Midbrain (tissue), 1 donor: ENCODE results near the gene CAMTA1.

Experiments
- DNase-seq: peaks from one replicate; lab custom pipeline; 2025; lab: John Stamatoyannopoulos, UW

Gene CAMTA1

GRCh38 chr1:7513081-7513480 is 727.8 kb downstream of the CAMTA1 start:
- DNase-seq: no peak

- no peak for DNase-seq
Observed at GRCh38 chr1:7515175-7515574, 729.9 kb downstream of the CAMTA1 start.

- no peak for DNase-seq
Observed at GRCh38 chr1:7515904-7516303, 730.6 kb downstream of the CAMTA1 start.

- no peak for DNase-seq
Observed at GRCh38 chr1:7516341-7516740, 731.1 kb downstream of the CAMTA1 start.

- no peak for DNase-seq
Observed at GRCh38 chr1:7516929-7517328, 731.7 kb downstream of the CAMTA1 start.

- DNase-seq: no peak
Observed at GRCh38 chr1:7517611-7518330, 732.5 kb downstream of the CAMTA1 start.

DNA sequence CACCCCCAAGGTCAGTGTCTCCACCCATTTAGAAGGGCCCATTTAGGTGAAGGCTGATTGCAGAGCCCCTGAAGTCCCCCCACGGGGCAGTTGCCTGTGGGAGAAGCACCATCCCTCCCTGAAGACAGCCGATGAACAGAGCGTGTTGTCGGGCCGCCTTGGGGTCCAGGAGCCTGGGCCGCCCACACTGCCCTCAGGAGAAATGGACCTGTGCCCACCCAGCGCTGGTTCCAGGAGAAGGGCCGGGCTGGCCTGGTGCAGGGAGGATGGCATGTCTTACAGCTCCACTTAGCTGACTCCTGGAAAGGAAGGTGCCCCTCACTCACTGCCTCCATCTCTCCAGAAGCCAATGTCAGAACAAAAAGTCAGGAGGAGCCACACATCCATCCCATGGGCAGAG is 733.2 kb downstream of the CAMTA1 start:
- DNase-seq: no peak

GRCh38 chr1:7519181-7519860 is 734.1 kb downstream of the CAMTA1 start:
- no peak for DNase-seq

DNA sequence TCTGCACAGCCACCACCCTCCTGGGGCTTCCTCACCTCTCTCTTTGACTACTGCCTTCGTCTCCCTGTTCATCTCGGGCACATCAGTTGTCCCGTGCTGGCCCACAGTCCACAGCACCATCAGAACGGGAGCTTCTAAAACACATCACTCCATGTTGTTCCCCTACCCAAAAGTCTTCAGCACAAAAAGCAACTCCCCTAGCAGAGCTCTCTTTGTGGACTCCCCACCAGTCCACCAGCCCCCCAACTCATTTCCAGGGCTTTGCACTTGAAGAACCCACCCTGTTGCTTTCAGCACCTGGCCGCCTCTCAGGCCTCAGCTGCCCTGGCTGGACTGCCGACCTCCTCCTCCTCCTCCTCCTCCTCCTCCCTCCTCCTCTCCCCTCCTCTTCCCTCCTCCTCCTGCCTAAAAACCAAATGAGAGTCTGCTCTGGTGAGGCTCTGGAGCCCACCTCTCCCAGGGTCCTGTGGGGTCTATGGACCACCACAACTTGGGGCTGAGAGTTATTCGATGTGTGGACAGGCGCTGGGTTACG is 734.7 kb downstream of the CAMTA1 start:
- DNase-seq: no peak

DNA sequence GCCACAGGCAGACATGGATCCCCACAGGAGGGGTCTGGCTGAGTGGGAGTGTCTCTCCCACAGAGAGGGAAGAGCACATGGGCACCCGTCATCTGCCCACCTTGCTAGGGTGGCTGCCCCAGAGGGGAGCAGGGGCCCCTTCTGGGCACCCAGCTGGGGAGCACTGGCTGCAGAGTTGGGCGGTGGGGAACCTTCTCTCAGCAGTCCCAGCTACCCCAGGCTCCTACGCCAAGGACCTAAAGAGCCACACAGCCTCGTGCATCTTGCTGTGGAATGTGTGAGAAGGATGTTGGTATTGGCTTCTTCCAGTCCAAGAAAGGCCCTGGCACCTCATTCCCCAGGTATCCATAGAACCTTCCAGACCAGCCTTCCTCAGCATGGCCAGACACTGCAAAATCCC is 735.2 kb downstream of the CAMTA1 start:
- no peak for DNase-seq

DNA sequence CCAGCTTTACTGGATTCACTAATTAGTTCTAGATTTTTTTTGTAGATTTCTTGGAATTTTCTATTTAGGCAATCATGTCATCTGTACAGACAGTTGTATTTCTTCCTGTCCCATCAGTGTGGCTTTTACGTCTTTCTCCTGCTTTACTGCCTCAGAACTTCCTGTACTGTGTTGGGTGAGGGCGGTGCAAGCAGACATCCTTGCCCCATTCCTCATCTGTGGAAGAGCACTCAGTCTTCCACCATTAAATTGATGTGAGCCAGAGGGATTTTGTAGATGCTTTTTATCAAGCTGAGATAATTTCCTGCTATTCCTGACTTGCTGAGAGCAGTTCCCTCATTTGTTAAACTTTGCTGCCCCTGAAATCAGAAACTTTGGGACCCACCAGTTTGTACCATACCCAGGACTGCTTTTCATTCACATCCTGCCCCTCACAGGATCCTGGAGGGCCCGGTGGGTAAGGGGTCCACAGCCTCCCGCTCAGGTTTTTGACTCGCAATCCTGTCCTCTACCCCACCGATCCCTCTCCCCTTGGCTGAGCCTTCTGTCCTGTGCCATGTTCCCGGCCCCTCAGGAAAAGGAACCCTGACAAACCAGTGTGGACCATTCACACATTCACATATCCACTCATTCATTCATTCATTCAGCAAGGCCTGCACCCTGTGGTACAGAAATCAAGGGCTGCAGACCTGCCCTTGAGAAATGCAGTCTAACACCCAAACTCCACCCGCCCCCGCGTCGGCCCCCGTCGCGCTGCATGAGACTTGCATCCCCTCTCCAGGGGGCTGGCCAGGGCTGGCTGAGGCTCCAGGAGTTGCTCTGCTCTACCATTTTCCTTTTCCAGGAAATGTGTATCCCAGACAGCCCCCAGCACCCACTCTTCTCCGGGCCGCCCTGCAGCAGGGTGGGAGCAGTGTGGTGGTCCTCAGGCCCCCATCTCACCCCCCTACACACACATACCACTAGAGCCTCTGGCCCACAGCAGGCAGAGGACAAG is 739.4 kb downstream of the CAMTA1 start:
- DNase-seq: no peak

GRCh38 chr1:7525338-7526063 is 740.2 kb downstream of the CAMTA1 start:
- DNase-seq: no peak

GRCh38 chr1:7526196-7526866 is 741.1 kb downstream of the CAMTA1 start:
- no peak for DNase-seq

DNA sequence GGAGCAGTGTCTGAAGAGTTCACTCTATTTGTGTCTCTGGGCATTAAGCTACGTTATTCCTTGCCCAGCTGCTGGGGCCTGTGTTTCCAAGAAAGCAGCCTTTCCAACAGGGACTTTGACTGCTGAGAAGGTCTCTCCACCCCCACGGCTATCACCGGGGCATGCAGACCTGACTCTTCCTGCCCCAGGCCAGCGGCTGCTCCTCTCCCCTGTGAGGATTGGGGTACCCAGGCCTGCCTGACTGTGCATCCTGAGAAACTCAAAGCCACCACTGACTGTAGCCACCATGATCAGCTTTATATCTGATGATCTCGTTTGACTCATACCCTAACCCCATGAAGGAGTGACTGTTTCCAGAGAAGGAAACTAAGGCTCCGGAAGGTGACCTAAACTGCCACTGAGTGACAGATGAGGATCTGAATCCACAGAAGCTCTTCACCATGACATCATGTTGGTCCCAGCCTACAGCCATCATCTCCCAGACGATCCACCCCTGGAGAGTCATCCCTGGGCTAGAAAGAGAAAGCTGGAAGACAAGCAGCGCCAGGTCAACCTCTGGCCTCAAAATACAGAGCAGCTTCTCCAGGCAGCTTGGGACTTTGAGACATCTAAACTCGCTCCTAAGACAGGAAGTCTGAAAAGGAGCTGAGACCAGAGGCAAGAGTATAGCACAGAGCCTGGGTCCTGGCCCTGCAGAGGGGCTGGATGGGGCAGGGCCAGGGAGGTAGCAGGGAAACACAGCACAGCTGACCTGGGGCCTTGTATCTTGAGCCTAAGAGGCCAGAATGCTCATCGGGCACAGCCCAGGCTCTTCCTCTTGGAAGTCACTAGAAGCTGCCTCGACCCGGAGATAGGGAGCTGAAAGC is 741.8 kb downstream of the CAMTA1 start:
- no peak for DNase-seq

DNA sequence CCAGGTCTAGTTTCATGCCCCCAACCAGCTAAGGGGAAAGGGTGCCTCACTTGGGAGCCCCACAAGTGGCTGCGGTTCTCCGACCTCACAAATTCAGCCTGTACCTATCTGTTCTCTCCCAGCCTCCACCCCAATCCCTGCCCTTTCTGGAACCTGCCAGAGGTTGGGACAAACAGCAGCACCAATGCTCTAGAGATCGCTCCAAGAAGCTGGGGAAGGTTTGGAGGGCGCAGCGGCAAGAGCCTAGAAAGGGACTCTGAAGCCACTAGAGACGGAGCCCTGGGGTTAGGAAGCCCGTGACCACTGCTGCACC is 742.4 kb downstream of the CAMTA1 start:
- no peak for DNase-seq

- DNase-seq: no peak
Observed at GRCh38 chr1:7528386-7529198, 743.3 kb downstream of the CAMTA1 start.

GRCh38 chr1:7529917-7530316 is 744.7 kb downstream of the CAMTA1 start:
- no peak for DNase-seq

- no peak for DNase-seq
Observed at GRCh38 chr1:7531562-7532340, 746.5 kb downstream of the CAMTA1 start.

DNA sequence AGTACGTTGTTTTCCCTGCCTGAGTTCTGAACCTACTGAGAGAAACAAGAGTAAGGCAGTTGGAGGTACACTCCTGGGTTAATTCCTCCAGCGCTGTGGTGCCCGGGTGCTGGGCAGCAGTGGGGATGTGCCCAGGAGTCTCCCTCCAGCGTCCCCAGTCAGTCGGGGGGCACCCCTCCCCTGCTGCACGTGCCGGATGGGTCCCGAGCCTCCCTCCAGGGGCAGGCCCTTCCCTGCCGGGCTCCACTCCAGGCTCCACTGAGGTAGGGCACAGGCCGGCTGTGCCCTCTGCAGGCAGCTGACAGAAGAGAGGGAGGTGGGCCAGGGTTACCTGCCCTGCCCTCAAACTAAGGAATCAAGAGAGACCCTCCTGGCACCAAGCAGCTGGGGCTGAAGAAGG is 747.8 kb downstream of the CAMTA1 start:
- no peak for DNase-seq
